Neural progenitor cell (in vitro differentiated cells): ENCODE measurements around the gene PLAC1.

Experiments
- CTCF ChIP-seq: fragments of 200-600 bp; sonication (generic); IDR thresholded peaks from 2 replicates; pipeline ENCODE4 v1.5.1; 2017; ENCODE audit warnings: antibody characterized with exemption, mild to moderate bottlenecking
- EZH2 ChIP-seq: fragments of 200-600 bp; sonication (generic); IDR thresholded peaks from 2 replicates; pipeline ENCODE4 v1.6.1; 2017; ENCODE audit warnings: antibody characterized with exemption, mild to moderate bottlenecking, moderate library complexity

DNA sequence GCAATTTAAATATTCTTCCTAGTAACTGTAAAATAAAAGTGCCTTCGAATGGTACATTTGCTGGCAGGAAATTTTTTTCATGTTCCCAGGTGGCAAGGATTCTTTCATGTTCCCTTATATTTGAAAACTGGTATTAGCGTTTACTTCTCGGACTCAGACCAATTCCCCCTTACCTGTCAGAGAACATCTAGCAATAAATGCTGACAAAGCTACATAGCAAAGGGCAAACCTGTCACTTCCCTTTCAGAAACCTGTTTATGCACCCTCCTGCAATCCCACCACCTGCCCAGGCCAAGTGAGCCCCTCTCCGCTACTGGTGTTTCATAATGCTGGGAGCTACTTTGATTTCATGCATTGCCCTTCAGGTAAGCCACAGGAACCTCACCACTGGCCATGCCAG lies 100.1 kb downstream of the PLAC1 start:
- TF ChIP-seq EZH2 (no peak), CTCF (no peak)
